ENCODE data around the gene ESCO1.
"Not testable (repeated sequence)": the region's sequence is repeated elsewhere in the genome, so short reads cannot be mapped to it uniquely, and the experiment has no call there.

Gene ESCO1

GRCh38 chr18:21629089-21629832, 28.8 kb upstream of the ESCO1 start:
- TF ChIP-seq CTCF (IDR thresholded peaks at IDR 0.05; ENCODE audit: low read depth, low read length), result no peak
- no peak for DNase-seq (ENCODE audit: low read depth, low spot score)
- in situ Hi-C loops (cut with HindIII; ENCODE audit: low sequenced_read_pairs), result no loop called here
- H3K4me3 ChIP-seq (ENCODE audit: low read depth, low read length), result no peak overlapping the region

GRCh38 chr18:21621640-21622039, 21.1 kb upstream of the ESCO1 start:
- in situ Hi-C loops (cut with HindIII; ENCODE audit: low sequenced_read_pairs); DNase-seq (ENCODE audit: low read depth, low spot score); H3K4me3 ChIP-seq (ENCODE audit: low read depth, low read length): not testable (repeated sequence)

GRCh38 chr18:21612125-21613039, 11.9 kb upstream of the ESCO1 start, which contains the start of gene SNRPD1:
Gene SNRPD1, plus strand, starts transcription at chr18:21612314. Its CDS starts 116 bp downstream, at chr18:21612430.
- peak; percentile 96 for TF ChIP-seq CTCF (IDR thresholded peaks at IDR 0.05; ENCODE audit: low read depth, low read length)
- peak within 1 kb of the TSS; percentile 86 for H3K4me3 ChIP-seq (ENCODE audit: low read depth, low read length)
- in situ Hi-C loops (cut with HindIII; ENCODE audit: low sequenced_read_pairs), result no loop called here
- peak; percentile 94 for DNase-seq (ENCODE audit: low read depth, low spot score)

- peak overlapping the region; percentile 86 for H3K4me3 ChIP-seq (ENCODE audit: low read depth, low read length)
- DNase-seq (ENCODE audit: low read depth, low spot score); in situ Hi-C loops (cut with HindIII; ENCODE audit: low sequenced_read_pairs): not testable (repeated sequence)
Observed at GRCh38 chr18:21611401-21612124, 11.1 kb upstream of the ESCO1 start.

- DNase-seq (ENCODE audit: low read depth, low spot score), result no peak
- no peak overlapping the region for H3K4me3 ChIP-seq (ENCODE audit: low read depth, low read length)
- in situ Hi-C loops (cut with HindIII; ENCODE audit: low sequenced_read_pairs), result no loop called here
- TF ChIP-seq CTCF (IDR thresholded peaks at IDR 0.05; ENCODE audit: low read depth, low read length), result no peak
Observed at GRCh38 chr18:21605213-21605612, 4.7 kb upstream of the ESCO1 start.

GRCh38 chr18:21604671-21605070, 4.2 kb upstream of the ESCO1 start:
- in situ Hi-C loops (cut with HindIII; ENCODE audit: low sequenced_read_pairs), result no loop called here
- DNase-seq (ENCODE audit: low read depth, low spot score), result no peak
- TF ChIP-seq CTCF (IDR thresholded peaks at IDR 0.05; ENCODE audit: low read depth, low read length), result no peak
- H3K4me3 ChIP-seq (ENCODE audit: low read depth, low read length), result no peak overlapping the region

GRCh38 chr18:21602299-21602587, 1.7 kb upstream of the ESCO1 start:
- no peak for TF ChIP-seq CTCF (IDR thresholded peaks at IDR 0.05; ENCODE audit: low read depth, low read length)
- in situ Hi-C loops (cut with HindIII; ENCODE audit: low sequenced_read_pairs), result no loop called here
- no peak for DNase-seq (ENCODE audit: low read depth, low spot score)
- H3K4me3 ChIP-seq (ENCODE audit: low read depth, low read length), result no peak overlapping the region

All from astrocyte of the spinal cord (primary cell).